ELF-1 (cell line): ENCODE results near the gene ALK.

Experiments used
- DNase-seq: peaks from one replicate; pipeline ENCODE4 v3.0.0-alpha.2; 2016; ENCODE audit warnings: low read depth, low spot score

ALK gene

GRCh38 chr2:29611850-29612249 is 309.5 kb downstream of the ALK start:
- no peak for DNase-seq

- no peak for DNase-seq
These were observed 310.1 kb downstream of the ALK start for GRCh38 chr2:29611261-29611660.

- no peak for DNase-seq
These were observed 310.8 kb downstream of the ALK start for GRCh38 chr2:29610569-29610968.

GRCh38 chr2:29607038-29607420 is 314.4 kb downstream of the ALK start:
- no peak for DNase-seq

DNA sequence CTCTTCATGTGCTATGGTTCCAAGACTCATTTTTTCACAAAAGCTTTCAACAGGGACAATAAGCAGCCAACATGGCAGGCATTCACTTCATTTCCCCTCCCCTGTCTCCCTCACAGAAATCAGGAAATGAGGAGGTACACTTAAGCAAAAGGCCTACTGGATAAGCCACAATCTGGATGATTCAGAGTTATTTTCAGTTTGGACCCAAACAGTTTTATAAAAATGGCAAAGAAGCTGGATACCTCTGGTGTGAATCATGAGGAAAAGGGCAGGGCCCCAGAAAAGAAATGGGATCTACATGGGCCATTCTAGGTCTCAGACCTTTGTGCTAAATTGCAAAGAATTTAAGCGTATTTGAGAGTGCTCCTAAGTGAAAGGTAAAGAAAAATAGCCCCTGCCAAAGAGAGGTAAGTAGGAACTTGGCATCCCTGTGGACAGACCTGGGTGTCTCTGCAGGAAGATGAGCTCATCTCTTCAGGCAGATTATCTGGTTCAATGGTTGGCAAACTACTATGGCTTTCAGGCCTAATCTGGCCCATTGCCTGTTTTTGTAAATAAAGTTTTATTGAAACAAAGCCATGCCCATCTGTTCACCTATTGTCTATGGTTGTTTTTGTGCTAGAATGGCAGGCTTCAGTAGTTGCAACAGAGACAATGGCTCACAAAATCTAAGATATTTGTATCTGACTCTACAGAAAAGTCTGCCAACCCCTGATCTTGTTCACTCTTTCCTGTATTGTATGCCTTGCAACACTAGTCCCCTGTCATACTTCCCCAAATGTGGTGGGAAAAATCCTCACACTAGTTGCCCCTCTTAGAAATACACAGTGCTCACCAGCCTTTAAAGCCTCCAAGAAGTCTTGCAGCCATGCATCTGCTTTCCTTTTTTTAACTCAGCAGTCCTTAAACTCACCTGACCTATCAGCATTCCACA is 315.0 kb downstream of the ALK start:
- no peak for DNase-seq

- peak; percentile 60 for DNase-seq
These were observed 318.0 kb downstream of the ALK start for GRCh38 chr2:29603341-29603740.

DNA sequence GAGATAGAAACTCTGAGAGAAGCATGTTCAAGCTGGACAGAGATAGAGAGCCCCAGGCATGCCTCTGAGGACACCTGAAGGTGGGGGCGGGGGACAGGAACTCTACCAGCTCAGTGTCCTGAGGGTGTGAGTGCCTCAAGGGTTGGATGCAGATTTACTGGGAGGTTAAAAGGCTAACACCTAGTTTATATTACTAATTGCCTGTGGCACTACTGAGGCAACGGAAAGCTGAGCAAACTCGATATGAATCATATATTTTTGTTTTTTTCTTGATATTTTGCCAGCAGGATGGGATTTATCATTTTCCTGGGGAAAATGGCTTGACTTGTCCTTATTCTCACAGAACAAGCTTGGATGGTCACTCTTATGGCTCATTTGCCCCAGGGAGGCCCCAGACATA is 319.5 kb downstream of the ALK start:
- peak; percentile 20 for DNase-seq

GRCh38 chr2:29601321-29601720 is 320.1 kb downstream of the ALK start:
- DNase-seq: no peak

GRCh38 chr2:29599946-29600345 is 321.4 kb downstream of the ALK start:
- DNase-seq: no peak

GRCh38 chr2:29598978-29599377 is 322.4 kb downstream of the ALK start:
- DNase-seq: no peak

- no peak for DNase-seq
These were observed 324.4 kb downstream of the ALK start for GRCh38 chr2:29597035-29597434.

DNA sequence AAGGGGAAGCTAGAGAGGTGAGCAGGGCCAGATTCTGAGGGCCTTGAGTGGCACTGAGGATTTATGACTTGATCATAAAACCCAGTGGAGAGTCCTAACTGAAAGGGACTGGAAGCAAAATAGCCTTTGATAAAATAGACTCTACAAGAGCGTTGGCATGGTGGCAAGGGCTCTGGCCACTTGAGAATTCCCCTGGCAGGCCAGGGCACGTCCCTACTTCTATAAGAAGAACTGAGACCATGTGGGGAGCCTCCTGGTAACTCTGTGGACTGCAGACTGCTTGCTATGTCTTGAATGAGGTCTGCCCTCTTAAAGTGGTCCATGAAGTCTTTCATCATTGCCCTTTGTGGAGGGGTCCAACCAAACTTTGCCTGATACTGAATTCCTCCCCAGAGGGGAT is 324.8 kb downstream of the ALK start:
- DNase-seq: no peak

DNA sequence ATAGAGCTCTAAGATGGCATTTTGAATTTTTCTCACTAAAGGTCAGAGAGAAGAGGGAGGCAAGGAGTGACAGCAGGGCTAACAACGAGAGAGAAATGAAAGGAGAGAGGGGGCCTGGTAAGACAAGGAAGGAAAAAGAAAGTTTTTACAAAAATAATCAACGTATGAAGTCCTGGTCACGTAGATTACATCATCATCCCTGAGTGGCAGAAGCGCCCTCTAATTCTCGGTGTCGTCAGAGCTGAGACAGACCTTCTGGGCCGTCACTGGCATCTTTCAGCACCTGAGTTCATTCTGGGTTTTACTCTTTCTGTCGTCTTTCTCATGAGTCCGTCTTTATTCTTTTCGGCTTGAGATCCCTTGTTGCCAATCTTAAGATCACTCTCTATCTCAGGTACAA is 329.8 kb downstream of the ALK start:
- DNase-seq: no peak

DNA sequence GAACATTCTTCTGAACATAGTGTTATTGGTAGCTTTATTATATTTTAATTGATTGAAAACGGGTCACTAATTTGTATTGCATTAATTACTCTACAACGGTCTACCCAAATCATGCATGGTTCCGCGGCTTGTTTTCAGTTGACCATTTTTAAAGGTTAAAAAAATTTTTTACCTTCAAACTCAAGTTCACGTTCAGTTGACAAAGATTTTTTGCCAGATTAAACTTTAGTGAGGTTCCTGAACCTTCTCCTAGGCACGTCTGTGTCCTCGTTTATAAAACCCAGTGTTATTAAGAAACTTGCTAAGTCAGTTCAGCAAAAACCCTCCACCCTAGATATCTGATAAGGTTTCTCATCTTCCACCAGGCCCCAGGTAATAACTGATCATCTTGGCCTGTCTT is 331.2 kb downstream of the ALK start:
- no peak for DNase-seq

GRCh38 chr2:29589440-29590103 is 331.8 kb downstream of the ALK start:
- DNase-seq: no peak

- no peak for DNase-seq
These were observed 333.8 kb downstream of the ALK start for GRCh38 chr2:29587402-29588190.

DNA sequence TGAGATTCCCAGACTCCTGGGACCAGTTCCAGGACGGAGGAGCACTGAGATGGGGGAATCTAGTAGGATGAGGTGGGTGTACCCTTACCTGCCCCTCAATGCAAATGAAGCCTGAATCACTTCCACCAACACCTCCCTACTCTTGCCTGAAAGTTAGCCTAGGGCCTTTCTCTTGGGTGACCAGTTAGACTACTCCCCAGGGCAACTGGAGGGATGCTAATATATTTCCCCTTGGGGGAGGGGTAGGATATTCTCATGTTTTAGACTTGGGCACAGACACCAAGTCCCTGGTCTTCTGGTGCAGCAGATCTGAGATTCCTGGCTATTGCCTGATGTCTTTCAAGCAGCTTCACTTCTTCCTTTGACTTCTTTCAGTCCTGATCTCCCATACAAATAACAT is 334.5 kb downstream of the ALK start:
- DNase-seq: no peak

DNA sequence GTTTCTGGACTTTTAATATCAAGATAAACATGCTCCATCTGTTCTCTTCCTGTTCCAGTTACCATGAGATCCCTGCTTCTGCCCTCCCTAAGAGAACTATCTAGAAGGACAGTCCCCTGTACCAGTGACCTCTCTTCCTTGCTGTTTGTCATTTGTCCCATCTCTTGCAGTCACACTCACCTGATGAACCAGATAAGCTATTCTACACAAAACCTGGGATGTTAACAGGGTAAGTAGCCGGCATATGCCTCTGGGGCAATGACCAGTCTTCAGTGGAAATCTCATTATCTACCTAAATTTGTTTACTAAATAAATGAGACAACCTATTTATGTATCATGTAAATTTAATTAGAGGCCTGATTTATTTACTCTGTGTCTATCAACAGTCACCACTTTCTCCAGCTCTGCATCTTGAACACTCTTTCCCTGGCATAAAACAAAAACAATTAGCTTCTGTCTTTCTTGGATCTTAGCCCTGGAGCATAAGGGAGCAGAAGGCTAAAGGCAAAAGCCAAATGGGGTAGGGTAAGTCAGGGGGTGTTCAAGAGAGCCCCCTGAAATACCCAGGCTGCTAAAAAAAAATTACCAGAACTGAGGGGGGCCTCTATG is 337.7 kb downstream of the ALK start:
- no peak for DNase-seq

GRCh38 chr2:29583104-29583503 is 338.3 kb downstream of the ALK start:
- DNase-seq: no peak

DNA sequence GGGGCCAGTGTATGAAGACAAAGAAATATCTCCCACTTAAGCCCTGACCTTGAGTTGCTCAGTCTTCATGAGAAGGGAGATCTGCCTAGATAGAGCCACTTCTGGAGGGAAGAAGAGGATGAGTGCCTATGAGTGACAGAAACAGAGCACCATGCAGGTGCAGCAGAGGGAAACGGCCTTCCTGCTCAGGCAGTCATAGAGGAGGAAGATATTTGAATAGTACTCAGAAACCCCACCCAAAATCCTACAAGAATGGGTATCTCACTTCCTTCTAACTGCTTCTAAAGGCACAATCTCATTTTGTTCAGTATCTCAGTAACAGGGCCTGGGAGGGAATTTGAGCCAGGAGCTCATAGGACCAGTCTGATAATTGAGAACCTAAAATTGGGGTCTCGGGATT is 339.3 kb downstream of the ALK start:
- no peak for DNase-seq

DNA sequence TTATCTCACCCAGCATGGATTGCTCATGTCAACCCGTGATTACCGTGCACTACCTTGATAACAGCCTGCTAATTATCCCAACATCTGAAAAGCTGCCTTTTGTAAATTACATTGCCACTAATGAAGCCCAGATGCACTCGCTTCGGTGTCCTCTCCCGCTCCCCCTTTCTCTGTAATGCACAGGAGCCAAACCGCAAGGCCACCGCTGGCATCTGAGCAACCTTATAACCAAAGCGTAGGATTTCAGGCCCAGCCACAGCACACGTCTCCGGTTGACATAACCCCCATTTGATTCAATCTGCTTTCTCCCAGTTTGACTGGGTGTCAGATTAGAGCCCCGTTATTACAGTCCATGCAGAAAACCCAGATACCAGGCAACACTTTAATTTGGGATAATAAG is 341.2 kb downstream of the ALK start:
- DNase-seq: no peak
